OCI-M2 (cell line): Measurements from ENCODE around the gene ADAMTS15.

Experiments used
- DNase-seq: peaks from one replicate; lab custom pipeline; 2025; ENCODE audit not compliant: unreplicated experiment; lab: John Stamatoyannopoulos, UW

The ADAMTS15 gene

DNA sequence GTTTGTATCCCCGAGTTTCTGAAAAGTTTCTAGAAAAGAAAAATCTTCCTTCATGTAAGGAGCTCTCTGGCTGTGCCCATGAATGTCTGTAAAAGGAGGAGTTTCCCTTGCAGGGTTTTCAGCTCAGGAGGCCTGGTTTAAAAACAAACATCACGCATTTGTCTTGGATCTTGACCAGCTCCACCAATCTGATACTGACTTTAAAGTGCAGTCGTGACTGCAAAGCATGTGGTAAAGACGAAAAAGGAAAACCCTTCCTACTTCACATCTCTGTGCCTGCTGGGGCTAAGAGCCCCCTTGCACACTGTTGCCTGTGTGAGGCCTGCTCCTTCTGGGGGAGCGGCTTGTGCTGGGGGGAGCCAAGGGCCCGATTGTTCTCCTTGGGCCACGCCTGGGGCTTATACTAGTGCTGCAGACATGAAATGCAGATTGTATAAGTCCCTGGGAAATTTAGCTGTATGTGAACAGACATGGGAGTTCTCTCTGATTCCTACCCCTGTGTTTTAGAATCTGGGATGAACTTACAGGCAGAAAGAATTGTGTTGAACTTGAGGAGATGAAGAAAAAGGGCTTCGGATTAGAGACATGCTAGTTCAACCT is 62.1 kb downstream of the ADAMTS15 start:
- DNase-seq, result no peak

DNA sequence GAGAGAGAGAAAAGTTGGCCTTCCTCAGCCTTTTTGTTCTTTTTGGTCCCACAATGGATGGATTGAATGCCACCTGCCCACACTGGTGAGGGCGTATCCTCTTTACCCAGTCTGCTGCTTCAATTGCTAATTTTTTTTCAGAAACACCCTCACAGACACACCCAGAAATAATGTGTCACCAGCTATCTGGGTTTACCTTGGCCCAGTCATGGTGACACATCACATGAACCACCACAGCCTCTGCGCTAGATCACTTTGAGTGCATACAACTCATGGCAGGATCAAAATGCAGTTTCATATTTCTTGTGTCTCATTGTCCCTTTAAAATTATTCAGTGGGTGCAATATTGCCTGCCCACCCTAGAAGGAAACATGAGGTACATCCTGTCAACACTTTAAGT is 63.3 kb downstream of the ADAMTS15 start:
- no peak for DNase-seq

DNA sequence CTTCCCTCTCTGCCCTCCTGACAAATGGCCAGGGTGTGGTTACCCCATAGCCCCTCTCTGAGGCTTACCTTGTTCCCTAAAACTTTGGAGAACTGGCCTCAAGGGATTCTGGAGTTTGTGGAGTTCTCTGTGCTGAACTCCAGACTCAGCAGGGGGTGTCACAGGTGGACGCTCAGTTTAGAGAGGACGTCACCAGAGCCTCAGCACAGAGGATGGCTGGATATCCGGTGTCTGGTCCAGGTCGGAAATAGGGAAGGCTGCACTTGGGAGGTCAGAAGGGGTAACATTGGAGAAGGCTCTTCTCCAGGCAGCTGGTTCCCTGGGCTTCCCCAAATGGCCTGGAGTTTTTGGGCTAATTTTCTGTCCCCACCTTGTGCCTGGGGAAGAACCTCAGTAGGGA is 64.2 kb downstream of the ADAMTS15 start:
- no peak for DNase-seq

DNA sequence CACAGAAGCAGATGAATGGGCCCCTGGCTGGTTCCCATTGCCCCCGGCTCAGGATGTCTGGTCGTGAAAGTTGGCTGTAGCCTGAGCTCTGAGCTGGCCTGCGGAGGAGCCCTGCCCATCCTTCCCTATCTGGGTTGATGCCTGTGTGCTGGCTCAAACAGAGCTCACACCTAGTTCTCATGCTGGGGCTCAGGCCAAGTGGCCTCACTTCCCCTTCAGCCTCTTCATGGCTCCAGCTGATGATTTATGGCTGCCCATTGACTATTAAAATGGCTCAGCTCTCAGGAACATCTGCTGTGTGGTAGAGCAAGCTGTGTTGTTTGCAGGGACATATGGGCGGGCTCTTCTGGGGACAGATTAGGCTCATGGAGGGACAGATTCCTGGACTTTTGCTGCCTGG is 64.7 kb downstream of the ADAMTS15 start:
- DNase-seq, result no peak

DNA sequence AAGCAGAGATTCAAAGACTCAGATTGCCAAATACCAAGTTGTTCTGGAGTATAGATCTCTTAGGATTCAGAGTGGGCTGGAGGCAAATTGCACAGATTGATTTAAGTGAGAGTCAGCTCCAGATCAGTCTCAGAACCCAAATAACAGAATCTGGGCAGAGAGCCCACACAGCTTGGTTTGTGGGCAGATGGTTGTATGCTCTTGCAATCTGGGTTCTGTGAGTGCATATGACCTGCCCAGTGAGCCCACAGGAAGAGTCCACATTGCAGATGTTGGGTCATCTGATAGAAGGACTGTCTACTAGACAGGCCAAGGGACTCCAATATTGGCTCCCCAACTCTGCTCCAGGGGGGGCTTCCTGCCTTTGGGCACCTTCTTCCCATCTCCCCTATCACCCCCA is 65.9 kb downstream of the ADAMTS15 start:
- no peak for DNase-seq

DNA sequence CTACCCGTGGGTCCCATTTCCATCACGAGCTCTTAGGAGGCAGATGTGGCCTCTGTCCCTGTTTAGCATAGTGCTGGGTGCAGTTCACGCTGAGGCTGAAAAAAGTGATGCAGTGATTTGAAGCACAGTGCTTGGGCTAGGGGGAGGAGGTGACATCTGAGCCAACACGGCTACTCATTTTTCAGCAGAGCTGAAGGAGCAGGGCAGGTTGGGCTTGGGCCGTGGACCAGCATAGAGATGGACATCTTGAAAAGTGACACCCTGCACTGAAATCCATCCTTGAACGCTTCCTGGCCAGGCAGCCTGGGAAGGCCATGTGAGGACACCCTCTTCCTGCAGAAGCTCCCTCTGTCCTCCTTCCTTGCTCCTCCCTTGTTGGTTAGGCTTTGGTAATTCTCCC is 66.4 kb downstream of the ADAMTS15 start:
- no peak for DNase-seq

DNA sequence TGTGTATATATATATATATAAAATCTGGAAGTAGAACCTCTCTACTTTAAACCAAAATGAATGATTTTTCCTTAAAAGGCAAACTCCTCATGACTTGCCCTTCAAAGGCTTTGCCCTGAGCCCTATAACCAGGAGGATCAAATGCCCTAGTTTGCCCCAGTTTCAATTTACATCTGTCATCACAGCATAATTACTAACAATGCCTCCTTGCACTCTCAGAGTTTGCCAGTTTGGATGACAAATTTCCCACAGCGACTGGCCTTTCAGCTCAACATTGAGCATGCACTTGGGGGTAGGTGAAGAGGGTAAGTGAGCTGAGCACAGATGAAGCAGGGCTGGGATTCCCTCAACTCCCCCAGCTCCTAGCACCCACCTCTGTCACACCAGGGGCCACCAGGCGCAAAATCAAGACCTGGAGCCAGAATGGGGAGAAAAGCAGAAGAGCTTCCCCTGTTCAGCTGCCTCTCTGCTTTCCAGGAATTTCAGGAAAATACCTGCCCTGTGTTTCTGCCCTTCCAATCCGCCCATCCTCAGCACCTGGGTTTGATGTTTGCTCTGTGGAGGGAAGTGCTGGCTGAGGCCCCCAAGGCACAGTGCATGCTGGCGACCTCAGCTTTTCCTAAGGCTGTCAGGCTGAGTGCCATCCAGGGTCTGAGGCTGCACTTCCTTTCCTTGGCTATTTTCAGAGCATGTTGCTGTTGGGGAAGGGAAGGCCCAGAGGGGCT is 67.5 kb downstream of the ADAMTS15 start:
- DNase-seq, result no peak

DNA sequence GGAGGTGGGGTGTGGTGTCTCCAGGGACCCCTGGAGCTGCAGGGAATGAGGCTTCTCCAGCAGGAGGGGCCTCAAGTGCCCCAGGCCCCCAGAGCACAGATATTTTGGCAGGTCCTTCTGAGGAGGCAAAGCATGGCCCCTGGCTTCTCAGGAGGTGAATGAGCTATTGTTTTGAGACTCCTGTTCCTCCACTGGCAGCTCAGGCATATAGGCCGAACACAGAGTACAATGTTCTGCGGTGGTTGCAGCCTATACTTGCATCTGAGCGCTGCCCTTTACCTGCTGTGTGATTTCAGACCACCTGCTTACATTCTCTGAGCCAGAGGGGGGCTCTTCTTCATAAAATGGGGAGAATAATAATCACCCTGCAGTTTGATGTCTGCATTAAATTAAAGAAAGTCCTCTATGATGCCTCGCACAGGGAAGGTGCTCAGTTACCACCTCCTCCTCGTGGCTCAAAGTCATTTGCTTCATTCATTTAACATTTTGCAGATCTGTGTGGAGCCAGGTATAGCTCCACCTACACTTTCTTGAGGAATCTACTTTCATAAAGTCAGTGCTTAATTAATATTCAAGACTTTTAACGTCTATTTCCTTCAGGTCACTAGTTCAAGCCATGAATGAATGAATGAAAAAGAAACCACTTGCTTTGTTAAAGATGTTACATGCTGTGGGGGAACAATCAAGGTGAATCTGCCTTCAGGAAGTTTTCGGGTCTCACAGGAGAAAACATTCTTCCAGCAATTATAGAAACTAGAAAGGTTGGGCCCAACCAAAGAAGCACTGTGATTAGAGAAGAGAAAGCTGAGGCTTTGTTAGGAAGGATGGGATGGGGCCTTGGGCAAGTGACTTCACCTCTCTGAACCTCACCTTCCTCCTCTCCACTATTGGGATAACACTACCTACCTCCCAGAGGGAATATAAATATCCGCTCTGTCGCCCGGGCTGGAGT is 68.4 kb downstream of the ADAMTS15 start:
- DNase-seq, result no peak

DNA sequence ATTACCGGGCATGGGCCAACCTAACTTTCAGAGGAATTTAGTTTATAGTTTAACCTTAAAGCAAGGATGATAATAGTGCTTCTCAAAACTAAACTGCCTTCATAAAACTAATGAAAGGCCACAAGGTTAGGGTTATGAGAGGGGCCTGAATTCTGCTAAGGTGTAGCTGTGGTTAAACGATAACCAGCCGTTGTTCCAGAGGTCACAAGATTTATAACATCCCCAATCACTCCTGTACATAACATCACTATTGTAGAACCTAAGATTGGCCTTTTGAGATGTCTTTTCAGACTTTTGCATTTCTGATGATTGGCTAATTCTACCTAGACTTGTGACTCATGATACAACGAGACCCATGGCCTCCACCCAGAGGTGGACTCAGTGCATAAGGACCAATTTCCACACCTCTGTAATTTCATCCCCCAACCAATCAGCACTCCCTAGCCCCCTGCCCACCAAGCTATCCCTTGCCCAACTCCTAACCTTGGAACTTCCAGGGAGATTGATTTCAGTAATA is 69.8 kb downstream of the ADAMTS15 start:
- DNase-seq, result no peak

DNA sequence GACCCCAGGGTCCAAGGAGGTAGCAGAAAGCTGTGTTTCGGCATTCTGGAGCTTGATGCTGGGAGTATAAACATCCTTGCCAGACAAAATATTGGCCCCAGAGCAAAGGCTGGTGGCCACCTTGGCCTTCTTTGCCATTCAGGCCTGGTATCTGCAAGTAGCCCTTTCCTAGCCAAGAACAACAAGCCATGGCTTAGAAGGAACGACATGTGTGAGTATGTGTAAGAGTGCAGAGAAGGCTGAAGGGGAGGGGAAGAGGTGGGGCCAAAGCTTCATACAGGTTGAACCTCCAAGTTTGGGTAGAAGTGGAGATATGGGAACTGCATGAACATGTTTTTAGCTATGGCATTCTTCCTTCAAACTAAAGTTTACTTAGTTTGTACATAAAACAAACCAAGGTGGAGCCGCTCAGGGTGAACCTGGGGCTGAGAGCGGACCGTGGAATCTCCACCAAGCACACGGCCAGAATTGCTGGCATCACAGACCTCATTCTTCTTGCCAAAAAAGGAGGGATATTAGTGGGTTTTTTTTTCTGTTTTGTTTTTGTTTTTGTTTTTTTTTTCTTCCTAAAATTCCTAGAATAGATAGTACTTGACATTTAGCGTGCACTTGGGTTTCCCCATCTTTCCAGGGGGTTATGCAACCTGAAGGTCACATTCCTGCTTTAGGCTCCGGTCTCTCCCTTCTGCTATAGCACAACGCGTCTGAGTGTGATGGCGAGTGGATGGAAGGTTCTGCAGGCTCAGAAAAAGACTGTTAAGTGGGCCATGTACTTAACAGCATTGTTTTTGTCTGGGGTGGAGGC is 70.9 kb downstream of the ADAMTS15 start:
- no peak for DNase-seq

DNA sequence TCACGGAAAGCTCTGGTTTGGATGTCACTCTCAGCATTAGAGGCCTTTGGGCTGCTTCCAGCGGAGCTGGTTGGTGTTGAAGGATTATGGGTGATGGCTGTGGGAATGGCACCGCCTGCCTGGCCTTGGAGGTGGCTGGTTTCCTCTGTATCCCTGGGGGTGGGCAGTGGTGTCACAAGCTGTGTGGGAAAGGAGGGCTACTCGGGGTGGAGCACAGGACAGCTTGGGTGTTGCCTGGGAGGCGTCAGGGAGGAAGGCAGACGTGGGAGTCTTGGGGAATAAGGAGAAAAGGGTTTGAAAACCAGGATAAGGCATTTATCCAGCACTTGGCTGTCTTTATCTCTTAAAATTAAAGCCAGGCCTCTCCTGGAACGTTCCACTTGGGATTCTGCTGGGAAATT is 71.8 kb downstream of the ADAMTS15 start:
- DNase-seq, result no peak

DNA sequence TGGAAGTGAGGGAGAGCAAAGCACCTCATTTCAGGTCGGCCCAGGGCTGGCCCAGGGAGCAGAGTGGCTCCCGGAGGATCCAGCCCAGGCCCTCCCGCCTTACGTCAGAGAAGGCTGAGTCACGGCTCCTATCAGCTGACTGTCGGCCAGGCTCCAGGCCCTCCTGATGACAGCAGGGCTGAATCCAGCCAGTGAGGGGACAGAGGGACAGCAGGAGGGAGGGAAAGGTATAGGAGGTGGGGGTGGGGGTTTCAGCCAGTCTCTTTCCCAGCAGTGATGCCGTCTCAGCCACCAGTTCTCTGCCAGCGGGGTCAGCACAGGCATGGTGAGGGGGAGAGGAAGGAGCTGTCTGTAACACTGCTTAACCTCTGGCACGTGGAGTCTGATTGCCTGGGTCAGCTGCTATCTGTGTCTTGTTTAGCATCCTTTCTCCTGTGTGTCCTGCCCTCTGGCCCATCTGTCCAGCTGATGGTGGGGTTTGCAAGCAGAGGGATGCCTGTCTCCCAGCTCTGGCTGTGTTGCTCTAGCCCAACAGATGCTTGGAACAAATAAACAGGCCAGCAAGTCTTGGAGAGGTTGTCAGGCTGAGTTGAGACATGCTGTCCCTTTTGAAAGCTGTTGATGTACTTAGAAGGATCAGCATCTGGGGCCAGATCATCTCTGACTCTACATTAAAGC is 74.0 kb downstream of the ADAMTS15 start:
- no peak for DNase-seq

DNA sequence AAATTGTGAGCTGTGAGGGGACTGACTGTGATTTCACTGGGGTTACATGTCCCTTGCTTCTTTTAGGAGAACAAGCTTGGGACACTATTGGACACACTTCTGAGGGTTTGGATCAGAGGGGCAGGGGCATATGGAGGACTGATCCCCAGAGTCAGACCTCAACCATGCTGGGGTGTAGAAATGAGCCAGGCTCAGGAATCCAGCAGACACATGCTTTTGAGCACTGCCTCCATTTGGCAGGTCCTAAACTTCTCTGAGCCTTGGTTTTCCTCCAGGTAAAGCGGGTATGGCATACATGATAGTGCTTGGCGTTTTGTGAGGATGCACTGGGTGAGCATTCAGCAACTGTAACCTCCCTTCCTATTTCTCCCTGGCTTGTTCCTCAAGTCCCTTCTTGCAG is 74.7 kb downstream of the ADAMTS15 start:
- DNase-seq, result no peak

DNA sequence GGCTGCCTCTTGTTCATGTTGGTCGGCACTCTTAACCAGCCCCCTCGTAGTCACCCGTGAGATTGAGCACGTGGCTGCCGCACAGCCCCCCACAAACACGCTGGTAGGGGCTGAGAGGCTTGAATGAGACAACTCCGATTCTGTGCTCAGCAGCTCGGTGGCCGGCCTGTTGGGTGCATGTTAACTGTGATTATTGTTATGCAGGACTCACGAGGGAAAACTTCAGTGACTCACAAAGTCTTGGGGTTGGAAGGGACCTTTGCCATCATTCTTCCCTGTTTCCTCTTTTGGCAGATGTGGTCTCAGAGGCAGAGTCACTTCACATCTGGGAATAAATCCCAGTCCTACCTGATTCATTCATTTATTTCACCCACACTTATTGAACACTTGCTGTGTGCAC is 75.2 kb downstream of the ADAMTS15 start:
- no peak for DNase-seq

DNA sequence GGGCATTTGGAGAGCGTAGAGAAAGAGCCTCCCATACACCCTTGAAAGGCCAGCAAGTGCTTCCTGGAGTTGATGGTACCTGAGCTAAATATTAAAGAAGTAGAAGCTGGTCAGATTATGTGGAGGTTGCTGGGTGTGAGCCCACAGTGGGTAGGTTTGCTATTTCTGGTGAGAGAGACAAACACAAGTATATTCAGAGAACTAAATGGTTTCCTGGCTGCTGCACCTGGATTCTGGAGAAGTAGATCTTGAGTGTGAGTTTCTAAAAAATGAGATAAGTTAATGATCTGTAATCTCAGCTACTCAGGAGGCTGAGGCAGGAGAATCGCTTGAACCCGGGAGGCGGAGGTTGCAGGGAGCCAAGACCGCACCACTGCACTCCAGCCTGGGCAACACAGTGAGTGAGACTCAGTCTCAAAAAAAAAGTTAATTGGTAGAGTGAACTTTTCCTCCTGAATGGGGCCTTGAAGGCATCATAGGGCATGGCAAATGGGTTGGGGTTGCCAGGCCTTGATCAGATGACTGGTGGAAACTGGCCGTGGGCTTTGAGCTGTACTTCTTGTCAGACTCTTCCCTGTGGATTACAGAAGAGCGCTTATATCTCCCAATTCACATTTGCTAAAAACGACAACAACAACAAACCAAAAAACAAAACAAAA is 75.8 kb downstream of the ADAMTS15 start:
- DNase-seq, result no peak

DNA sequence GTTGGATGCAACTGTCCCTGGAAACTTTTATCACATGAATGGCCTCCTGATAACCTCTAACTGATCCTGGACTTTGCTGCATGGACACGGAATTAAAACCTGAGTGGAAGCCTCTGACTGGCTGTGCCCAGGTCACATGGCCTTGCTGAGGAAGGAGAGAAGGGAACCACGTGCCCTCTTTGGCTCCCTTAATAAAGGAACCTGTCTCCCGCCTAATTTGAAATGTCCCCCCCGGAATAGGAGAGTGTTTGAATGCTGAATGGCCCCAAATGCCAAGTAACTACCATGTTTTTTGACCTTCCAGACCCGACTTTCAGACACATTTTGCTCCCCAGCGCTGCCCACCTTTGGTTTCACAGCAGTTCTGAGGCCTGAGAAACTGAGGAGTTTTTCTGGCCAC is 76.9 kb downstream of the ADAMTS15 start:
- DNase-seq, result no peak
